ENCODE measurements around the gene UNC5B.

DNA sequence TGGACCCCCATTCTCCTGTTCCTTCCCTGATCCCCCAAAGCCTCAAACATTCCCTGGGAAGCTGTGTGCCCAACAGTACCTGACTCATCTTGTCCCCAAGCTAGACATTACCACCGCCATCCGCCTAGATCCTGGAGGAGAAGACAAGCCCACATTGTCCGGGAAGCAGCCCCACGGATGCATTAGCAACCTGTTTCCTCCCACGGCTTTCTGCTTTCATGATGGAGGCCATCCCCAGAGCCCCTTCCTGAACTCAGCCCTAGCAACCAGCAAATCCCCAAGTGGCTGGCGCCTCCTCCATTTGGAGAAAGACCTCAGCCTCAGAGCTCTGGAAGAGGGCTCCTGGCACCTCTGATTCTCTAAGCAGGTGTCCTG is 104.4 kb downstream of the UNC5B start:
- no peak for TF ChIP-seq TCF7 (CRISPR knock-in tag; IDR thresholded peaks at IDR 0.05; ENCODE audit: low read depth)
- no peak for TF ChIP-seq ZNF263 (CRISPR knock-in tag; IDR thresholded peaks at IDR 0.05; ENCODE audit: low read depth)
- TF ChIP-seq, protein P1, sequence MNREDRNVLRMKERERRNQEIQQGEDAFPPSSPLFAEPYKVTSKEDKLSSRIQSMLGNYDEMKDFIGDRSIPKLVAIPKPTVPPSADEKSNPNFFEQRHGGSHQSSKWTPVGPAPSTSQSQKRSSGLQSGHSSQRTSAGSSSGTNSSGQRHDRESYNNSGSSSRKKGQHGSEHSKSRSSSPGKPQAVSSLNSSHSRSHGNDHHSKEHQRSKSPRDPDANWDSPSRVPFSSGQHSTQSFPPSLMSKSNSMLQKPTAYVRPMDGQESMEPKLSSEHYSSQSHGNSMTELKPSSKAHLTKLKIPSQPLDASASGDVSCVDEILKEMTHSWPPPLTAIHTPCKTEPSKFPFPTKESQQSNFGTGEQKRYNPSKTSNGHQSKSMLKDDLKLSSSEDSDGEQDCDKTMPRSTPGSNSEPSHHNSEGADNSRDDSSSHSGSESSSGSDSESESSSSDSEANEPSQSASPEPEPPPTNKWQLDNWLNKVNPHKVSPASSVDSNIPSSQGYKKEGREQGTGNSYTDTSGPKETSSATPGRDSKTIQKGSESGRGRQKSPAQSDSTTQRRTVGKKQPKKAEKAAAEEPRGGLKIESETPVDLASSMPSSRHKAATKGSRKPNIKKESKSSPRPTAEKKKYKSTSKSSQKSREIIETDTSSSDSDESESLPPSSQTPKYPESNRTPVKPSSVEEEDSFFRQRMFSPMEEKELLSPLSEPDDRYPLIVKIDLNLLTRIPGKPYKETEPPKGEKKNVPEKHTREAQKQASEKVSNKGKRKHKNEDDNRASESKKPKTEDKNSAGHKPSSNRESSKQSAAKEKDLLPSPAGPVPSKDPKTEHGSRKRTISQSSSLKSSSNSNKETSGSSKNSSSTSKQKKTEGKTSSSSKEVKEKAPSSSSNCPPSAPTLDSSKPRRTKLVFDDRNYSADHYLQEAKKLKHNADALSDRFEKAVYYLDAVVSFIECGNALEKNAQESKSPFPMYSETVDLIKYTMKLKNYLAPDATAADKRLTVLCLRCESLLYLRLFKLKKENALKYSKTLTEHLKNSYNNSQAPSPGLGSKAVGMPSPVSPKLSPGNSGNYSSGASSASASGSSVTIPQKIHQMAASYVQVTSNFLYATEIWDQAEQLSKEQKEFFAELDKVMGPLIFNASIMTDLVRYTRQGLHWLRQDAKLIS (CRISPR knock-in tag; IDR thresholded peaks at IDR 0.05; ENCODE audit: borderline replicate concordance) = no peak
- TF ChIP-seq NFE2L1 (CRISPR knock-in tag; IDR thresholded peaks at IDR 0.05) = no peak
- no peak for TF ChIP-seq CBFB (CRISPR knock-in tag; IDR thresholded peaks at IDR 0.05; ENCODE audit: low read depth)

All from WTC11 (cell line).